Astrocyte (in vitro differentiated cells and primary cell): ENCODE measurements around the gene NAV2.
"Not testable (repeated sequence)": the region's sequence is repeated elsewhere in the genome, so short reads cannot be mapped to it uniquely, and the experiment has no call there.

Source experiments
- CTCF ChIP-seq: IDR thresholded peaks from 2 replicates; pipeline ENCODE4 v1.5.1; 2011; ENCODE audit warnings: low read depth, mild to moderate bottlenecking, inconsistent platforms, low read length, moderate library complexity; ENCODE audit not compliant: insufficient read depth
- EZH2 ChIP-seq: IDR thresholded peaks from 2 replicates; pipeline ENCODE4 v1.6.1; 2012; ENCODE audit warnings: mild to moderate bottlenecking, low read length, inconsistent platforms; ENCODE audit not compliant: insufficient read depth

GRCh38 chr11:20083877-20084276, 371.2 kb downstream of the NAV2 start:
- not testable (repeated sequence) for TF ChIP-seq CTCF, EZH2
